Mesothelial cell of epicardium (in vitro differentiated cells): ENCODE data around the gene SRRM5. TPM values are rescaled to one million over a fixed set of nuclear protein-coding genes. Genes with fewer than 3 reads are reported as not detected.

Experiments
- DNase-seq, 2 experiments: peaks; one replicate each; pipeline ENCODE4 v3.0.0; 2021; ENCODE audit warnings: low spot score in 2 of 2; ENCODE audit not compliant: unreplicated experiment in 2 of 2
- H3K27ac Mint-ChIP-seq: 2 replicates; pipeline ENCODE4 v1.8.0; 2021; ENCODE audit warnings: mixed read lengths
- H3K27me3 Mint-ChIP-seq: 2 replicates; pipeline ENCODE4 v1.8.0; 2021; ENCODE audit warnings: low read depth, mixed read lengths
- H3K36me3 Mint-ChIP-seq: 2 replicates; pipeline ENCODE4 v1.8.0; 2021; ENCODE audit warnings: mixed read lengths
- H3K4me1 Mint-ChIP-seq: 2 replicates; pipeline ENCODE4 v1.8.0; 2021; ENCODE audit warnings: mixed read lengths
- H3K4me3 Mint-ChIP-seq: 2 replicates; pipeline ENCODE4 v1.8.0; 2021; ENCODE audit warnings: mild to moderate bottlenecking, moderate library complexity, mixed read lengths
- H3K9me3 Mint-ChIP-seq: 2 replicates; pipeline ENCODE4 v1.8.0; 2021; ENCODE audit warnings: mixed read lengths
- CTCF ChIP-seq: fragments of 200-600 bp; sonication (generic); IDR thresholded peaks from one replicate; pipeline ENCODE4 v1.5.0; 2021; ENCODE audit warnings: antibody characterized with exemption; ENCODE audit not compliant: unreplicated experiment
- total RNA-seq: library from RNA; stranded (reverse); gene quantifications from 3 replicates; pipeline ENCODE4 v1.2.1, GENCODE V29; 2021

The SRRM5 gene
- total RNA-seq, 1 donor from 2014 or later, result 0.36 TPM

- H3K4me3 Mint-ChIP-seq, result peak overlapping the region; percentile 98
Measured at GRCh38 chr19:43594081-43594697, 17.7 kb upstream of the SRRM5 start.

GRCh38 chr19:43594710-43595604, 16.9 kb upstream of the SRRM5 start:
- H3K4me1 Mint-ChIP-seq, result peaks cover 29% of the 10 kb centered on the region
- H3K27me3 Mint-ChIP-seq, result no peaks in the 10 kb centered on the region
- peak overlapping the region; percentile 98 for H3K4me3 Mint-ChIP-seq
- peak; percentile 78 for TF ChIP-seq CTCF
- peaks cover 15% of the 10 kb centered on the region for H3K36me3 Mint-ChIP-seq
- H3K9me3 Mint-ChIP-seq, result no peaks in the 10 kb centered on the region
- peak; percentile 44 to 72 for DNase-seq
- peak overlapping the region; percentile 100 for H3K27ac Mint-ChIP-seq

More at GRCh38 chr19:43594081-43594697, 17.7 kb upstream of the SRRM5 start:
- no peak for TF ChIP-seq CTCF
- Mint-ChIP-seq H3K9me3 (no peaks in the 10 kb centered on the region), H3K27me3 (no peaks in the 10 kb centered on the region), H3K27ac (peak overlapping the region; percentile 81), H3K4me1 (peaks cover 29% of the 10 kb centered on the region), H3K36me3 (peaks cover 17% of the 10 kb centered on the region)
- DNase-seq, result no peak

GRCh38 chr19:43595605-43595998, 16.3 kb upstream of the SRRM5 start:
- peak overlapping the region; percentile 100 for H3K27ac Mint-ChIP-seq
- H3K4me1 Mint-ChIP-seq, result peaks cover 29% of the 10 kb centered on the region
- no peak for TF ChIP-seq CTCF
- no peaks in the 10 kb centered on the region for H3K27me3 Mint-ChIP-seq
- peak overlapping the region; percentile 98 for H3K4me3 Mint-ChIP-seq
- H3K36me3 Mint-ChIP-seq, result peaks cover 11% of the 10 kb centered on the region
- DNase-seq, result peak in 1 of 2 experiments; percentile 53
- H3K9me3 Mint-ChIP-seq, result no peaks in the 10 kb centered on the region

- Mint-ChIP-seq H3K9me3 (no peaks in the 10 kb centered on the region), H3K27ac (peak within 1 kb of the TSS; percentile 100), H3K4me1 (peaks cover 29% of the 10 kb centered on the region), H3K27me3 (no peaks in the 10 kb centered on the region), H3K4me3 (peak within 1 kb of the TSS; percentile 98), H3K36me3 (peaks cover 7% of the 10 kb centered on the region)
- peak; percentile 100 for DNase-seq
- TF ChIP-seq CTCF, result no peak
Measured at GRCh38 chr19:43595999-43596841, 15.7 kb upstream of the SRRM5 start, which contains the start of the genes IRGQ and ZNF576. Gene IRGQ, minus strand, starts transcription at chr19:43596134. Its CDS starts 796 bp downstream, at chr19:43595338. Gene ZNF576, plus strand, starts transcription at chr19:43596595. Its CDS starts 514 bp downstream, at chr19:43597109.

- peak overlapping the region; percentile 98 for H3K4me3 Mint-ChIP-seq
- peaks cover 29% of the 10 kb centered on the region for H3K4me1 Mint-ChIP-seq
- no peaks in the 10 kb centered on the region for H3K27me3 Mint-ChIP-seq
- H3K27ac Mint-ChIP-seq, result peak overlapping the region; percentile 100
- H3K36me3 Mint-ChIP-seq, result peaks cover 8% of the 10 kb centered on the region
- no peak for TF ChIP-seq CTCF
- no peaks in the 10 kb centered on the region for H3K9me3 Mint-ChIP-seq
- DNase-seq, result no peak
Measured at GRCh38 chr19:43596842-43597461, 14.9 kb upstream of the SRRM5 start.
